Measurements from ENCODE around the gene KIAA0319L.

KIAA0319L gene

GRCh38 chr1:35556484-35557117 is 602 bp downstream of the KIAA0319L start:
- TF ChIP-seq, protein P1, sequence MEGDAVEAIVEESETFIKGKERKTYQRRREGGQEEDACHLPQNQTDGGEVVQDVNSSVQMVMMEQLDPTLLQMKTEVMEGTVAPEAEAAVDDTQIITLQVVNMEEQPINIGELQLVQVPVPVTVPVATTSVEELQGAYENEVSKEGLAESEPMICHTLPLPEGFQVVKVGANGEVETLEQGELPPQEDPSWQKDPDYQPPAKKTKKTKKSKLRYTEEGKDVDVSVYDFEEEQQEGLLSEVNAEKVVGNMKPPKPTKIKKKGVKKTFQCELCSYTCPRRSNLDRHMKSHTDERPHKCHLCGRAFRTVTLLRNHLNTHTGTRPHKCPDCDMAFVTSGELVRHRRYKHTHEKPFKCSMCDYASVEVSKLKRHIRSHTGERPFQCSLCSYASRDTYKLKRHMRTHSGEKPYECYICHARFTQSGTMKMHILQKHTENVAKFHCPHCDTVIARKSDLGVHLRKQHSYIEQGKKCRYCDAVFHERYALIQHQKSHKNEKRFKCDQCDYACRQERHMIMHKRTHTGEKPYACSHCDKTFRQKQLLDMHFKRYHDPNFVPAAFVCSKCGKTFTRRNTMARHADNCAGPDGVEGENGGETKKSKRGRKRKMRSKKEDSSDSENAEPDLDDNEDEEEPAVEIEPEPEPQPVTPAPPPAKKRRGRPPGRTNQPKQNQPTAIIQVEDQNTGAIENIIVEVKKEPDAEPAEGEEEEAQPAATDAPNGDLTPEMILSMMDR (IDR thresholded peaks at IDR 0.05; ENCODE audit: insufficient read depth, low read length, poor library complexity, severe bottlenecking) = no peak
- Histone ChIP-seq H3K4me3 (replicated peaks; ENCODE audit: low read depth, low read length) (peak overlapping the region; percentile 75), H3K36me3 (ENCODE audit: control insufficient read depth, insufficient read depth, low read length) (peaks cover 16% of the 10 kb centered on the region), H3K27me3 (replicated peaks; ENCODE audit: control insufficient read depth, insufficient read depth, low read length) (no peaks in the 10 kb centered on the region)
- DNase-seq (ENCODE audit: extremely low read depth, insufficient read length) = no peak

DNA sequence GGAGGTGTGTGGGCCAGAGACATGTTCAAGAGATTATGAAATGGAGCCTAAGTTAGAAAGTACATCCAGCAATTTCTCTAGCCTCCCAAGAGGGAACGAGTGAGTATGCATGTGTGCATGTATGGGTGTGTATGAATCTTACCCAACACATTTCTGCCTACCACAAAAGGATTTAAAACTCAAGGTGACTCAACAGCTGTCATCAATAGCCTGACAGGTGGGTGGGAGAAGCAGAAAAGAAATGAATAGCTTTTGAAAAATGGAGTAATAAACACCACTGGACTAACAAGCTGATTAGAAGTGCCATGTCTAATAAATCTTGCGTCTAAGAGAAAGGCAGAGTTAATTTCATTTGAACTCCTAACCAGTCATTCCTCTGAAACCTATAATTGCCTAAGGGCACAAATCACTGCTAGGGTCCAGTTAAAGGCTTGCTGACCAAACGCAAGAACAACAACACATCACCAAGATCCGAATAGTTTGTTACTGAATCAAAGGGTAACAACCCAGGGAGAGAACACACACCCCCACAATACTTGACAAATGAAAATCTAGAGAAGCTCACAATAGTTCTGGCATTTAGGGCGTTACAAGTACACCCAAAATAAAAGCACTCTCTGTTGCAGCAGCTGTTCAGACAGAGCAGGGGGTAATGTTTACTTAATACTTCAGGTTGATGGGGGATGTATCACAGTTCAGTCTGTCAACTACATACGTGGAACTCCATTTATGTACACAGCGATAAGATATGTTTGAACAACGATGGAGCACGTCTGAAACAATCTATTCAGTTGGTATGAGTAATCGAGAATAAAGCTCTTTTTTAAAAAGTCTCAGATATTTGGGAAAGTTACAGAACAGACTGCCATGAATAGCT is 1.4 kb downstream of the KIAA0319L start:
- Histone ChIP-seq H3K27me3 (replicated peaks; ENCODE audit: control insufficient read depth, insufficient read depth, low read length) (no peaks in the 10 kb centered on the region), H3K4me3 (replicated peaks; ENCODE audit: low read depth, low read length) (peak overlapping the region; percentile 75), H3K36me3 (ENCODE audit: control insufficient read depth, insufficient read depth, low read length) (peaks cover 9% of the 10 kb centered on the region)
- TF ChIP-seq, protein P1 (IDR thresholded peaks at IDR 0.05; ENCODE audit: insufficient read depth, low read length, poor library complexity, severe bottlenecking) = no peak
- DNase-seq (ENCODE audit: extremely low read depth, insufficient read length) = no peak

- Histone ChIP-seq H3K4me3 (replicated peaks; ENCODE audit: low read depth, low read length) (no peak overlapping the region), H3K36me3 (ENCODE audit: control insufficient read depth, insufficient read depth, low read length) (peaks cover 9% of the 10 kb centered on the region), H3K27me3 (replicated peaks; ENCODE audit: control insufficient read depth, insufficient read depth, low read length) (no peaks in the 10 kb centered on the region)
- TF ChIP-seq, protein P1 (IDR thresholded peaks at IDR 0.05; ENCODE audit: insufficient read depth, low read length, poor library complexity, severe bottlenecking) = no peak
- no peak for DNase-seq (ENCODE audit: extremely low read depth, insufficient read length)
Measured at GRCh38 chr1:35555212-35555584, 2.0 kb downstream of the KIAA0319L start.

DNA sequence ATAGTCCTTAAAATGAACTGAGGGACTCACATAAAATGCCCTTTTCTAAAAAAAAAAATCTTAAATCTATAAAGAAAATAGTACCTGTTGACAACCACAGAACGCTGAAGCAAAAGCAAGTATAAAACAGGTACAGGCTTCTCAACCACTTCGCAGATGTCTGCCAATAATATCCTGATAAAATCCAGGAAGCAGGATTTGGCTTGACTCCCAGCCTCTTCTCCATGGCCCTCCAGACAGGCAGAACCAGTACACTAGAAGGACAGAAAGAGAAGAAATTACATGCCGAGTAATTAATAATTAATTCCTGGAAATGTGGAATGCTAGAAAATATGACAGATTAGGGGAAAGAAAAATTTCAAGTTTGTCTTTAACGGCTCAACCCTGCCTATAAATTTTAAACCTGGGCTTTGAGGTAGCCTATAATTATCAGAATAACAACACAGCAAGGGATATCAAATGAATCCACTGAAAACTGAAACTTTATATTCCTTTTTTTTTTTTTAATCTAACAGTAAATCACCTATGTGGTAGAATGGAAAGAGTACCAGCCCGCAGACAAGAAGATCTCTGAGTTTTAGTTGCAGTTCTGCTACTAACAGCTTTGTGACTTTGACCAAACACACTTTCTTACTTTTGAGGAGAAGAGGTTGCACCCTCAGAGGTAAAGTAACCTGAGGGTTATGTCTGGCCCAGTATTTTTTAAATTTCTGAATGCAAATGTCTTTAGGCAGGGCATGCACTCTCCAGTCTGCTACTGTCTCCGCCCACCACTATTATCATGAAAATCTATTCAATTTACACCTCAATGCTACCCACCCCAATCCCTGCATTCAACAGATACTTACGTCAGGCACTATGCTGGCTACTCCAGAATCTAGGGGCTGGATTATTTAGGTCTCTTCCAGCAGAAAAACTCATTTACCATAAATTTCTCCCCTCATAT is 2.7 kb downstream of the KIAA0319L start:
- DNase-seq (ENCODE audit: extremely low read depth, insufficient read length) = no peak
- TF ChIP-seq, protein P1 (IDR thresholded peaks at IDR 0.05; ENCODE audit: insufficient read depth, low read length, poor library complexity, severe bottlenecking) = no peak
- H3K27me3 ChIP-seq (replicated peaks; ENCODE audit: control insufficient read depth, insufficient read depth, low read length) = no peaks in the 10 kb centered on the region
- H3K4me3 ChIP-seq (replicated peaks; ENCODE audit: low read depth, low read length) = no peak overlapping the region
- H3K36me3 ChIP-seq (ENCODE audit: control insufficient read depth, insufficient read depth, low read length) = peaks cover 9% of the 10 kb centered on the region

DNA sequence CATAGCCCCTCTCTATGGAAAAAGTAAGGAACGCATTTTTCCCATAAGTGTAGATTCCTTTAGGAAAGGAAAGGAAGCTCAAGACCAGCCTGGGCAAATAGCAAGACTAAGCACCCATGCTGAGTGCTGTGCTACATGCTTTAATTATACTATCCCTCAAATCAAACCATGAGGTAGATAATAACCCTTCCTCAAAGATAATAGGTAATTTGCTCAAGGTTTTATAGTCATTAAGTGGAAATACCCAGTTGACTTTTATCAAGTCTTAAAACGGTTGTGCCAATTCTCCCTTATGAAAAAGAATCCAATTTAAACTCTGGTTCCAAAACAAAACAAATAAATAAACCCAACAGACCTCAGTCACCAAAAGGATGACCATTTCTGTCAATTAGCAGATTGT is 3.4 kb downstream of the KIAA0319L start:
- Histone ChIP-seq H3K27me3 (replicated peaks; ENCODE audit: control insufficient read depth, insufficient read depth, low read length) (no peaks in the 10 kb centered on the region), H3K36me3 (ENCODE audit: control insufficient read depth, insufficient read depth, low read length) (peaks cover 9% of the 10 kb centered on the region), H3K4me3 (replicated peaks; ENCODE audit: low read depth, low read length) (no peak overlapping the region)
- TF ChIP-seq, protein P1 (IDR thresholded peaks at IDR 0.05; ENCODE audit: insufficient read depth, low read length, poor library complexity, severe bottlenecking) = no peak
- no peak for DNase-seq (ENCODE audit: extremely low read depth, insufficient read length)

Measured in GM06990 (cell line).